A549 (cell line): ENCODE results near the gene ARVCF. TPM values are rescaled to one million over a fixed set of nuclear protein-coding genes. Genes with fewer than 3 reads are reported as not detected.

ENCODE experiments used
- ATAC-seq, 2 experiments: fragments of 200-7000 bp in 1 of 2; fragments of >200 bp in 1 of 2; cut with Nextera tagmentation in 1 of 2; cut with Tn5 transposase in 1 of 2; 3 replicates each; pipeline versions ENCODE4 v1.8.0 to v1.9.1; 2018 to 2020; ENCODE audit warnings: mild to moderate bottlenecking in 1 of 2, moderate library complexity in 1 of 2
- CTCF ChIA-PET: fragments of 300-600 bp; sonication (Branson Sonifier 250); formaldehyde crosslinking; extraction: SDS; loops from one replicate; lab custom pipeline; 2021; ENCODE audit warnings: antibody characterized with exemption, inconsistent platforms; lab: Yijun Ruan, JAX
- POLR2A ChIA-PET: fragments of 350-600 bp; formaldehyde crosslinking; extraction: SDS; loops from one replicate; lab custom pipeline; 2021; ENCODE audit warnings: antibody characterized with exemption, inconsistent platforms; lab: Yijun Ruan, JAX
- DNase-seq, 2 experiments: peaks; one replicate each; pipeline versions ENCODE4 v3.0.0 to v3.0.0-alpha.2; 2011 to 2016; ENCODE audit warnings: low read depth in 1 of 2, low spot score in 1 of 2
- FAIRE-seq: peaks from 2 replicates; lab custom pipeline; 2011; peaks lifted over from hg19 to GRCh38; lab: Jason Lieb, UNC
- H3K27ac ChIP-seq, 2 experiments: fragments of >200 bp; sonication (Bioruptor Twin); formaldehyde crosslinking; 3 replicates each; pipeline ENCODE4 v1.5.1; 2016 to 2017
- H3K4me1 ChIP-seq: fragments of >200 bp; sonication (Bioruptor Twin); formaldehyde crosslinking; 3 replicates; pipeline ENCODE4 v1.6.1; 2016
- H3K4me2 ChIP-seq: fragments of >200 bp; sonication (Bioruptor Twin); formaldehyde crosslinking; 3 replicates; pipeline ENCODE4 v1.6.1; 2016
- H3K4me3 ChIP-seq: fragments of >200 bp; sonication (Bioruptor Twin); formaldehyde crosslinking; 3 replicates; pipeline ENCODE4 v1.5.1; 2016
- H3K9me3 ChIP-seq: fragments of >200 bp; sonication (Bioruptor Twin); formaldehyde crosslinking; 3 replicates; pipeline ENCODE4 v1.6.1; 2016
- CBX2 ChIP-seq: fragments of 200-600 bp; sonication (generic); IDR thresholded peaks from 2 replicates; pipeline ENCODE4 v1.6.1; 2016; ENCODE audit warnings: low read depth, mild to moderate bottlenecking, borderline replicate concordance
- CEBPB ChIP-seq, 2 experiments: fragments of >200 bp in 1 of 2; sonication (Bioruptor Twin) in 1 of 2; formaldehyde crosslinking in 1 of 2; IDR thresholded peaks; 2 replicates each; pipeline ENCODE4 v1.6.1; 2012 to 2016
- CHD2 ChIP-seq: fragments of 150-350 bp; IDR thresholded peaks from 2 replicates; pipeline ENCODE4 v1.6.1; 2014; ENCODE audit warnings: low read length; ENCODE audit not compliant: partially characterized antibody
- EHF ChIP-seq: fragments of 250-450 bp; sonication (Bioruptor Pico); IDR thresholded peaks from 2 replicates; pipeline ENCODE4 v1.5.0; 2020; ENCODE audit warnings: mild to moderate bottlenecking
- FOSB ChIP-seq: fragments of 250-450 bp; sonication (Bioruptor Pico); IDR thresholded peaks from 2 replicates; pipeline ENCODE4 v1.5.0; 2020; ENCODE audit warnings: mild to moderate bottlenecking, moderate library complexity
- FOSL2 ChIP-seq, 2 experiments: fragments of 450-650 bp in 1 of 2; fragments of >200 bp in 1 of 2; sonication (Bioruptor Twin) in 1 of 2; formaldehyde crosslinking; IDR thresholded peaks; 2 replicates each; pipeline versions ENCODE4 v1.5.0 to v1.6.1; 2016 to 2020; ENCODE audit warnings: mild to moderate bottlenecking in 1 of 2, moderate library complexity in 1 of 2
- FOXS1 ChIP-seq: fragments of 250-450 bp; sonication (Bioruptor Pico); IDR thresholded peaks from 2 replicates; pipeline ENCODE4 v1.5.0; 2020; ENCODE audit warnings: mild to moderate bottlenecking, moderate library complexity
- GATA3 ChIP-seq: IDR thresholded peaks from 2 replicates; pipeline ENCODE4 v1.6.1; 2012; ENCODE audit warnings: borderline replicate concordance
- HDAC2 ChIP-seq: fragments of 200-600 bp; sonication (generic); IDR thresholded peaks from 2 replicates; pipeline ENCODE4 v1.6.1; 2016
- HEYL ChIP-seq: fragments of 250-450 bp; sonication (Bioruptor Pico); IDR thresholded peaks from 2 replicates; pipeline ENCODE4 v1.8.0; 2021; ENCODE audit warnings: mild to moderate bottlenecking, moderate library complexity
- HOXA7 ChIP-seq: fragments of 250-450 bp; sonication (Bioruptor Pico); IDR thresholded peaks from 2 replicates; pipeline ENCODE4 v1.5.0; 2020; ENCODE audit warnings: mild to moderate bottlenecking, moderate library complexity
- HOXB5 ChIP-seq: fragments of 250-450 bp; sonication (Bioruptor Pico); IDR thresholded peaks from 2 replicates; pipeline ENCODE4 v1.5.0; 2020; ENCODE audit warnings: mild to moderate bottlenecking, moderate library complexity
- JUN ChIP-seq, 2 experiments: fragments of >200 bp; sonication (Bioruptor Twin); formaldehyde crosslinking; IDR thresholded peaks; 2 replicates in 1 of 2; 3 replicates in 1 of 2; pipeline ENCODE4 v1.6.1; 2016 to 2017
- JUNB ChIP-seq: fragments of >200 bp; sonication (Bioruptor Twin); formaldehyde crosslinking; IDR thresholded peaks from 2 replicates; pipeline ENCODE4 v1.6.1; 2016
- KDM1A ChIP-seq: fragments of 200-600 bp; sonication (generic); IDR thresholded peaks from 2 replicates; pipeline ENCODE4 v1.6.1; 2016; ENCODE audit warnings: low read depth, mild to moderate bottlenecking
- KDM5A ChIP-seq: fragments of 200-600 bp; sonication (generic); IDR thresholded peaks from 2 replicates; pipeline ENCODE4 v1.6.1; 2016; ENCODE audit warnings: antibody characterized with exemption, mild to moderate bottlenecking
- MAZ ChIP-seq: fragments of 150-350 bp; IDR thresholded peaks from 2 replicates; pipeline ENCODE4 v1.6.1; 2014; ENCODE audit warnings: antibody characterized with exemption, low read depth, low read length, borderline replicate concordance
- PHF8 ChIP-seq: fragments of 200-600 bp; sonication (generic); IDR thresholded peaks from 2 replicates; pipeline ENCODE4 v1.6.1; 2016; ENCODE audit warnings: low read depth, mild to moderate bottlenecking, antibody characterized with exemption, moderate library complexity, borderline replicate concordance
- RAD21 ChIP-seq, 2 experiments: fragments of >200 bp in 1 of 2; sonication (Bioruptor Twin) in 1 of 2; formaldehyde crosslinking in 1 of 2; IDR thresholded peaks in 1 of 2; conservative IDR thresholded peaks in 1 of 2; 2 replicates in 1 of 2; 3 replicates in 1 of 2; pipeline ENCODE4 v1.6.1; 2012 to 2018; ENCODE audit warnings: inconsistent platforms in 1 of 2
- RARB ChIP-seq: fragments of 250-450 bp; sonication (Bioruptor Pico); IDR thresholded peaks from 2 replicates; pipeline ENCODE4 v1.8.0; 2021; ENCODE audit warnings: mild to moderate bottlenecking, moderate library complexity
- SMC3 ChIP-seq: fragments of >200 bp; sonication (Bioruptor Twin); formaldehyde crosslinking; IDR thresholded peaks from 3 replicates; pipeline ENCODE4 v1.6.1; 2018; ENCODE audit warnings: inconsistent platforms
- SREBF2 ChIP-seq: fragments of 450-650 bp; IDR thresholded peaks from 2 replicates; pipeline ENCODE4 v1.6.1; 2014; ENCODE audit warnings: mild to moderate bottlenecking, moderate library complexity
- ZSCAN20 ChIP-seq: fragments of 250-450 bp; sonication (Bioruptor Pico); IDR thresholded peaks from 2 replicates; pipeline ENCODE4 v1.8.0; 2022; ENCODE audit warnings: mild to moderate bottlenecking, moderate library complexity
- WGBS: methylation state at CpG from one replicate; pipeline ENCODE4 v1.1.6; 2017; ENCODE audit errors: missing lambda C conversion rate; 5-methylcytosine and 5-hydroxymethylcytosine counted together
- polyA plus RNA-seq, 4 experiments: library from polyadenylated mRNA; depleted of rRNA in 3 of 4; stranded (reverse); fragments of >200 nt; fragmentation: RNase III in 1 of 4; extraction: RNeasy Plus Mini Kit Qiagen cat#74134 plus additional on column Dnase treatment in 1 of 4; gene quantifications; 2 replicates in 3 of 4; 3 replicates in 1 of 4; pipeline ENCODE4 v1.2.3, GENCODE V29; 2011 to 2017
- TF ChIP-seq, protein P1 (sequence below): fragments of 150-350 bp; IDR thresholded peaks from 2 replicates; pipeline ENCODE4 v1.6.1; 2014; ENCODE audit warnings: low read depth, mild to moderate bottlenecking, low read length
- TF ChIP-seq, protein P2 (sequence below): IDR thresholded peaks from 2 replicates; pipeline ENCODE4 v1.6.1; 2012; ENCODE audit warnings: low read depth, borderline replicate concordance
- TF ChIP-seq, protein P3 (sequence below): fragments of >200 bp; sonication (Bioruptor Twin); formaldehyde crosslinking; IDR thresholded peaks from 2 replicates; pipeline ENCODE4 v1.6.1; 2016
- TF ChIP-seq, protein P4 (sequence below): IDR thresholded peaks from 2 replicates; pipeline ENCODE4 v1.6.1; 2012
- TF ChIP-seq, protein P5 (sequence below): fragments of 450-650 bp; IDR thresholded peaks from 2 replicates; pipeline ENCODE4 v1.6.1; 2014; ENCODE audit warnings: antibody characterized with exemption

ARVCF gene
- polyA plus RNA-seq, 2 of the 4 experiments (the other 2 are of a cell fraction) = 0.81 to 2.1 TPM

DNA sequence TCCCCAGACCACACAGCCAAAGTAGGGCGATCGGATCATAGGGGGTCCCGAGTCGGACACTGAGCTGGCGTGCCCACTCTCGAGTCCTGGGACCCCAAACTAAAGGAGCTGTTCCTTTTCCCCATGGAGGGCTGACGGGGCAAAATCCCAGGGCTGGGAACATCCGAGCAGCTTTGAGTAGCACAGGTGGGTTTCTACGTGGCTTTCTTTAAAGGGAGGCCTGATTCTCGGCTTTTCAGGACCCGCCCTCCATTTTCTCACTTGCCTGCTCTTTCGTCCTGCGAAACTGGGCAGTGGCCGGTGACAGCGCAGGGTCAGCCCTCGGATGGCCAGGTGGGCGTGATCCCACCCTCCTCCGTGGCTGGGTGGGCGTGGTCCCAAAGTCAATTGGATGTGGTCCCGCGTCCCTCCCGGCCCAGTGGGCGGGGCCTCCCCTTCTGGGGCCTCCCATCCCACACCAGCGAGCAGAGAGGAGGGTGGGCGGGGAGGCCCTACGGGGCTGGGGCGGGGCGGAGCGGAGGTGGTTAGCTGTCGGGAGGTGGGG, 57.5 kb downstream of the ARVCF start:
- ATAC-seq (no peak), FAIRE-seq (no peak), DNase-seq (no peak)
- CTCF ChIA-PET = interaction anchor here (1.0 to 2.7 kb wide), 4 partner anchors 9 to 229 kb away, joined by 3 to 8 read pairs (median 3); no protein-coding TSS in a partner anchor
- H3K27ac ChIP-seq = no peak overlapping the region
- TF ChIP-seq MAZ = no peak
- TF ChIP-seq EHF (CRISPR knock-in tag) = no peak
- TF ChIP-seq, protein P1, sequence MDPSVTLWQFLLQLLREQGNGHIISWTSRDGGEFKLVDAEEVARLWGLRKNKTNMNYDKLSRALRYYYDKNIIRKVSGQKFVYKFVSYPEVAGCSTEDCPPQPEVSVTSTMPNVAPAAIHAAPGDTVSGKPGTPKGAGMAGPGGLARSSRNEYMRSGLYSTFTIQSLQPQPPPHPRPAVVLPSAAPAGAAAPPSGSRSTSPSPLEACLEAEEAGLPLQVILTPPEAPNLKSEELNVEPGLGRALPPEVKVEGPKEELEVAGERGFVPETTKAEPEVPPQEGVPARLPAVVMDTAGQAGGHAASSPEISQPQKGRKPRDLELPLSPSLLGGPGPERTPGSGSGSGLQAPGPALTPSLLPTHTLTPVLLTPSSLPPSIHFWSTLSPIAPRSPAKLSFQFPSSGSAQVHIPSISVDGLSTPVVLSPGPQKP = no peak
- no peak for TF ChIP-seq SREBF2
- no peak for TF ChIP-seq HOXA7 (CRISPR knock-in tag)
- no peak for TF ChIP-seq JUN (IDR thresholded peaks at IDR 0.05)
- no peak for TF ChIP-seq CHD2
- TF ChIP-seq SMC3 = no peak
- TF ChIP-seq, protein P2, sequence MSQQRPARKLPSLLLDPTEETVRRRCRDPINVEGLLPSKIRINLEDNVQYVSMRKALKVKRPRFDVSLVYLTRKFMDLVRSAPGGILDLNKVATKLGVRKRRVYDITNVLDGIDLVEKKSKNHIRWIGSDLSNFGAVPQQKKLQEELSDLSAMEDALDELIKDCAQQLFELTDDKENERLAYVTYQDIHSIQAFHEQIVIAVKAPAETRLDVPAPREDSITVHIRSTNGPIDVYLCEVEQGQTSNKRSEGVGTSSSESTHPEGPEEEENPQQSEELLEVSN = no peak
- TF ChIP-seq CEBPB (IDR thresholded peaks at IDR 0.05) = no peak
- TF ChIP-seq HOXB5 = no peak
- no peak for TF ChIP-seq FOSB (CRISPR knock-in tag)
- TF ChIP-seq HDAC2 = no peak
- TF ChIP-seq, protein P3, sequence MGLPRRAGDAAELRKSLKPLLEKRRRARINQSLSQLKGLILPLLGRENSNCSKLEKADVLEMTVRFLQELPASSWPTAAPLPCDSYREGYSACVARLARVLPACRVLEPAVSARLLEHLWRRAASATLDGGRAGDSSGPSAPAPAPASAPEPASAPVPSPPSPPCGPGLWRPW = no peak
- no peak for TF ChIP-seq PHF8
- no peak for TF ChIP-seq HEYL (CRISPR knock-in tag)
- TF ChIP-seq, protein P4, sequence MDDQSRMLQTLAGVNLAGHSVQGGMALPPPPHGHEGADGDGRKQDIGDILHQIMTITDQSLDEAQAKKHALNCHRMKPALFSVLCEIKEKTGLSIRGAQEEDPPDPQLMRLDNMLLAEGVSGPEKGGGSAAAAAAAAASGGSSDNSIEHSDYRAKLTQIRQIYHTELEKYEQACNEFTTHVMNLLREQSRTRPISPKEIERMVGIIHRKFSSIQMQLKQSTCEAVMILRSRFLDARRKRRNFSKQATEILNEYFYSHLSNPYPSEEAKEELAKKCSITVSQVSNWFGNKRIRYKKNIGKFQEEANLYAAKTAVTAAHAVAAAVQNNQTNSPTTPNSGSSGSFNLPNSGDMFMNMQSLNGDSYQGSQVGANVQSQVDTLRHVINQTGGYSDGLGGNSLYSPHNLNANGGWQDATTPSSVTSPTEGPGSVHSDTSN = no peak
- no peak for TF ChIP-seq GATA3
- no peak for TF ChIP-seq FOXS1 (CRISPR knock-in tag)
- TF ChIP-seq RAD21 (conservative IDR thresholded peaks at IDR 0.05 in 1 of 2, IDR thresholded peaks at IDR 0.05 in 1 of 2) = no peak
- no peak overlapping the region for H3K4me3 ChIP-seq
- WGBS = 92% methylated on average over 10 of the region's 30 CpGs
- H3K9me3 ChIP-seq = no peaks in the 10 kb centered on the region
- H3K4me2 ChIP-seq = no peak overlapping the region
- H3K4me1 ChIP-seq = peaks cover 7% of the 10 kb centered on the region; the same call in 1 of the 3 replicates
- POLR2A ChIA-PET = no interaction called here

DNA sequence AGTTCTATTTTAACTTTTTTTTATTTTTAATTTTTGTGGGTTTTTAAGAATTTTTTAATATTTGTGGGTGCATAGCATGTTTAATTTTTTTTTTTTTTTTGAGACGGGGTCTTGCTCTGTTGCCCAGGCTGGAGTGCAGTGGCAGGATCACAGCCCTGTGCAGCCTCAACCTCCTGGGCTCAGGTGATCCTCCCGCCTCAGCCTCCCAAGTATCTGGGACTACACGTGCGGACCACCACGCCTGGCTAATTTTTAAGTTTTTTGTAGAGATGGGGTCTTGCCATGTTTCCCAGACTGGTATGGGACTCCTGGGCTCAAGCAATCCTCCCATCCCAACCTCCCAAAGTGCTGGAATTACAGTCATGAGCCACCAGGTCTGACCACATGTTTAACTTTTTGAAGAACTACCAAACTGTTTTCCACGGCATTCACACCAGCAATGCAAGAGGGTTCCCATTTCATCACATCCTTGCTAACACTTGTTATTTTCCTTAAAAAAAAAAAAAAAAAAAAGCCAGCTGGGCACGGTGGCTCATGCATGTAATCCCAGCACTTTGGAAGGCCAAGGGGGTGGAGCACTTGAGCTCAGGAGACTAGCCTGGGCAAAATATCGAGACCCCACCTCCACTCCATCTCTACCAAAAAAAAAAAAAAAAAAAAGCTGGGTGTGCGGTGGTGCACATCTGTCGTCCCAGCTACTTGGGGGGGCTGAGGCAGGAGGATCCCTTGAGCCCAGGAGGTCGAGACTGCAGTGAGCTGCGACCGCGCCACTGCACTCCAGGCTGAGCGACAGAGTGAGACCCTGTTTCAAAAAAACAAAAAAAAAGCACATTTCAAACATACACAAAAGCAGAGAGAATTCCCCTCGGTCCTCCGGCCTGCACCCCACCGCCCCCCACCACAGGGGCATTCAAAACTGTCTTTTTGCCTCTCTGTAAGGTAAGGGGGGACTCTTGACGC, 58.3 kb downstream of the ARVCF start:
- Histone ChIP-seq H3K4me2 (no peak overlapping the region), H3K4me3 (no peak overlapping the region), H3K27ac (no peak overlapping the region), H3K4me1 (peaks cover 7% of the 10 kb centered on the region; the same call in 1 of the 3 replicates), H3K9me3 (no peaks in the 10 kb centered on the region)
- WGBS = 92% methylated on average over 19 of the region's 19 CpGs
- ATAC-seq = no peak
- CTCF ChIA-PET = interaction anchor here (1.0 to 2.7 kb wide), 4 partner anchors 8 to 228 kb away, joined by 3 to 8 read pairs (median 3); no protein-coding TSS in a partner anchor
- POLR2A ChIA-PET = no interaction called here
- DNase-seq = no peak
- TF ChIP-seq RARB (CRISPR knock-in tag) = no peak
- TF ChIP-seq KDM5A = no peak
- no peak for TF ChIP-seq HOXA7 (CRISPR knock-in tag)
- TF ChIP-seq HEYL (CRISPR knock-in tag) = no peak
- TF ChIP-seq FOSL2 (IDR thresholded peaks at IDR 0.05) = no peak
- no peak for TF ChIP-seq FOSL2 (CRISPR knock-in tag; IDR thresholded peaks at IDR 0.05)
- no peak for TF ChIP-seq JUNB
- TF ChIP-seq FOSB (CRISPR knock-in tag) = no peak
- no peak for TF ChIP-seq GATA3
- no peak for TF ChIP-seq KDM1A
- no peak for TF ChIP-seq ZSCAN20
- TF ChIP-seq, protein P1 = no peak
- no peak for TF ChIP-seq CBX2
- TF ChIP-seq, protein P5, sequence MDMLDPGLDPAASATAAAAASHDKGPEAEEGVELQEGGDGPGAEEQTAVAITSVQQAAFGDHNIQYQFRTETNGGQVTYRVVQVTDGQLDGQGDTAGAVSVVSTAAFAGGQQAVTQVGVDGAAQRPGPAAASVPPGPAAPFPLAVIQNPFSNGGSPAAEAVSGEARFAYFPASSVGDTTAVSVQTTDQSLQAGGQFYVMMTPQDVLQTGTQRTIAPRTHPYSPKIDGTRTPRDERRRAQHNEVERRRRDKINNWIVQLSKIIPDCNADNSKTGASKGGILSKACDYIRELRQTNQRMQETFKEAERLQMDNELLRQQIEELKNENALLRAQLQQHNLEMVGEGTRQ = no peak
- no peak for FAIRE-seq
